HG02642 (cell line): ENCODE measurements around the gene TNS1.
"Not testable (repeated sequence)": the region's sequence is repeated elsewhere in the genome, so short reads cannot be mapped to it uniquely, and the experiment has no call there.

Experiments used
- ATAC-seq: cut with Tn5 transposase; IDR thresholded peaks from one replicate; pipeline ENCODE4 v1.9.1; 2021; ENCODE audit warnings: mild to moderate bottlenecking; ENCODE audit not compliant: unreplicated experiment, poor library complexity

TNS1 gene

DNA sequence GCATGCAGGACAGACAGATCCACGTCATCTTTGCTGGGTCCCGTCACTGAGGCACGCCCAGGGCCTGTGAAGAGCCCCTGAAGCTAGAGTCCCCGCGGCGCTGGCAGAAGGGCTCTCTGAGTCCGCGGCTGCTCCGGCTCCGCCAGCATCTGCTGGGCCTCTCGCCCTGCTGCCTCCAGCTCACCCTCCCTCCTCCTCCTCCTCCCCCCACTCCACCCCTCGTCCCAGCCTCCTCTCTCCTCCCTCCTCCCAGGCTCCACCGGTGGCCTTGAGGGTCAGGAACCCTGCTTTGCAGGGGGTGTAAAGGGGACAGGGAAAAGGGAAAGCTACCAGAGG lies at the start of gene TNS1:
TSS of gene TNS1 (minus strand) at position 151 of the 336 bp plus-strand sequence. CDS start at position 28, 123 bp downstream.
- no peak for ATAC-seq

DNA sequence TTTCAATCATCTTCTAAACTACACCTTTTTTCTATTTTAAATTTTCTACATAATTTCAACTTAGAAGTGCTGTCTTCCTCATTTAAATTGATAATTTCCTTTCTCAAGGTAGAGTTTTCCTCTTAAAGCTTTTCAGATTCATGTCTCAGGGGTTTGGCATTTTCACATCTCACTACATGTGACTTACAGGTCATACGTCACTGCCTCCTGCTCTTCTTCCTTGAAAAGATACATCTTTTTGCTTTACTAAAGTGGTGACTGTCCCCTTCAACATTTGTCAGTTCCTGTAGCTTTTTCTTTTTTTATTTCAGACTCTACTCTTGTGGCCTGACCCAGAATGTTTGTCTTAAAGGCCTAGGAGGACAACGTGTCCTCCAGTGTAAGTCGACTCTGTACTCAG lies 49.1 kb upstream of the TNS1 start:
- ATAC-seq: no peak

GRCh38 chr2:218047536-218048225 lies 44.9 kb upstream of the TNS1 start:
- ATAC-seq: no peak

GRCh38 chr2:218046238-218046637 lies 43.4 kb upstream of the TNS1 start:
- peak; percentile 76 for ATAC-seq

- not testable (repeated sequence) for ATAC-seq
Measured at GRCh38 chr2:218044599-218044998, 41.8 kb upstream of the TNS1 start.

- ATAC-seq: no peak
Measured at GRCh38 chr2:218043701-218044109, 40.9 kb upstream of the TNS1 start.

DNA sequence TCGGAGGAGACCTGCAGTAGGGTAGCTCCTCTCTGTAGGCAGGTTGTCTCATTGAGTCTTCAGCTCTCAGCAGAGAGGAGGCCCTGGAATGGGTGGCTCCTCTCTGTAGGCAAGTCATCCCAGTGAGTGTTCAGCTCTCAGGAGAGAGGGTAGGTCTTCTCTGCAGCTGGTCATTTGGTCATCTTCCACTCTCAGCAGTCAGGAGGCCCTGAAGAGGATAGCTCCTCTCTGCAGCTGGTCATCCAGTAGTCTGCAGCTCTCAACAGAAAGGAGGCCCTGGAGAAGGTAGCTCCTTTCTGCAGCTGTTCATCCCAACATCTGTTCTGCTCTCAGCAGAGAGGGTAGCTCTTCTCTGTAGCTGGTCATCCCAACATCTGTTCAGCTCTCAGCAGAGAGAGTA lies 40.3 kb upstream of the TNS1 start:
- ATAC-seq: no peak

DNA sequence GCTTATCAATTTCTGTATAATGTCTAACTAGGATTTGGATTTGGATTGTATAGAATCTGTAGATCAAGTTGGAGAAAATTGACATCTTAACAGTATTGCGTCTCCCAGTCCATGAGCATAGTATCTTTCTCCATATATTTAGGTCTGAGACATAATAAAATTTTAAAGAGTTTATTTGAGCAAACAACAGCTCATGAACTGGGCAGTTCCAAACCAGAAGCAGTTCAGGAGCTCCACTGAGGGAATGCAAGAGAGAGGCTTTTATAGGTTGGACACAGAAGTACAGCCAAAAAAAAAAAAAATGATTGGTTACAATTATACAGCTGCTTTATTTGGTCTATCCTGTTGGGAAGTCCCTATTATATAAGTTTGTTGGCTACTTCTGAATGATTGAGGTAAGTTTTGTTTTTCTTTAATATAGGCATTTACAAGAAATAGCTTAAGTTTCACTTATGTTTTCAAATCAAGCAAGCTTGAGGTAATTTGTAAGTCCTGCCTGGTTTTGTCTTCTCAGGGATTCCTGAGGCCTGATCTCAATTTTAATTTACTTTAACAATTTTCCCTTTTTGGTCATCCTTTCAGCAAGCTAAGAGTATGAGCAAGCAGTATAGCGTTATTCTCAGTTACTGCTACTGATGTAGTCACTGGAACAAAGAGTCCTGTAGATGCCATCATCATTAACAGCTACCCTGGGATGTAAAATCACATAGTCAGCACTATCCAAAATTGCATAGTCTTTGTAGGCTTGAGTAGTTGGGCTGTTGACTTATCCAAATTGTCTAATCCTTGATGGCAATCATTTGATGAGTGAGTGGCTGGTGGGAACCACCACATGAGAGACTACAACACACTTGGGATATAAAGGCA lies 38.7 kb upstream of the TNS1 start:
- ATAC-seq: no peak

DNA sequence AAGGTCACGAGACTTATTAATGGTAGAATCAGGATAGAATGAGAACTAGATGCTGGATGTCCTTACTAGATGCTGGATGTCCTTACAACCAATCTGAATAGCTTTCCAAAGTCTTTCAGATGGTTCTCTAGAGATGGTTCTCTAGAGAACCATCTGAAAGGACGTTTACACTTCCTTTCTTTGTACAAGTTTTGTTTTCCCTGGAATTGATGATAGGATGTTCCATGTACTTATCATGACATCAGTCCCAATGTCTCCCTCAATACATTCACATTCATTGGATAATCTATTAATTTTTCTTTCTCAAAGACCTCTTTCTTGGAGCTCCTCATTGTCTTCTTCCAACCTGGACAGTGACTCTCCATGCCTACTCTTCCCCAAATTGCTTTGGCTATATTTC lies 38.1 kb upstream of the TNS1 start:
- no peak for ATAC-seq

DNA sequence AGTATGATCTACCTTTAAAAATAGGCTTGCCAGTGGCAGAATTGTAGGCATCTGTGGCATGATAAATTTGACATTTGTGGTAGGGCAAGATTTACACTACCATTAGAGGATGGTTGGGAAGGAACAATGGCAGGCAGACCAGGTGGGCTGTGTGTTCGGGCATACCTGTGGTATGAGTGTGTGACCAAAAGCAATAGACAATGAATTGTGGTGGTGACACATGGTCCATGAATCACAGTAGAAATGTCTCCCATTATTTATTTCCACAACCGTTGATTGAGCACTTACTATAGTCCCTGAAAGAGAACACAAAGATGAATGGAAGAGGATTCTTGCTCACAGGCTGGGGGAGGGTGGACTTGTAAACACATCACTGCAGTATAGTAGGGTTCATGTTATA lies 36.4 kb upstream of the TNS1 start:
- ATAC-seq: no peak

GRCh38 chr2:218036371-218036770 lies 33.6 kb upstream of the TNS1 start:
- no peak for ATAC-seq

DNA sequence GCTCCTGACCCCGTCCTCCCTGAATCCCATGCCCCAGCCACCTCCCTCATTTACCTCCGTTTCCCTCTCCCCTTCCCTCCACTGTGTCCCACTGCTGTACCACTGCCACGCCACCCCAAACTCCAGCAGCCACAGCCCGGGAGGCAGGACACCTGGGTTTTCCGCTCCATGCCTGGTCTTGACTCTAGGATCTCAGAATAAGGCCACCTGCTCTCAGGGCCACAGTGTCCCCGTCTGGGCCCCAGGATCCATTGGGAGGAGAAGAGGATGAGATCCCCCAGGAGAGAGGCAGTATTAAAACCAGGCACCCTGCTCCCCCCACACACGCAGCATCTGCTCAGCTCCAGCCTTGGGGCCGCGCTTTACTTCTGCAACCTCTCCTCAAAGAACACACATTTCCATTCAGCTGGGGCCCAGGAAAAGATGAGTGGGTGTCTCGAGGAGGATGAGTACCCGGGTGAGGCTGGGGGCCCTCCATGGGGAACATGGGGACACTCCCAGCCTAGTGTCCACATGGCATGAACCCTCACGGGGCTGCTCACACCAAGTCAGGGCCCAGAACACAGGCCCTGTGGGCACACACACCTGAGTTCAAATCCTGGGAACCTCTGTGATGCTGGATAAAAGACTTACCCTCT lies 32.8 kb upstream of the TNS1 start:
- no peak for ATAC-seq

GRCh38 chr2:218034497-218035213 lies 31.9 kb upstream of the TNS1 start:
- ATAC-seq: peak; percentile 79

- ATAC-seq: no peak
Measured at GRCh38 chr2:218033590-218034496, 31.0 kb upstream of the TNS1 start.

GRCh38 chr2:218033208-218033589 lies 30.4 kb upstream of the TNS1 start:
- ATAC-seq: no peak

- no peak for ATAC-seq
Measured at GRCh38 chr2:218032336-218033171, 29.8 kb upstream of the TNS1 start.

DNA sequence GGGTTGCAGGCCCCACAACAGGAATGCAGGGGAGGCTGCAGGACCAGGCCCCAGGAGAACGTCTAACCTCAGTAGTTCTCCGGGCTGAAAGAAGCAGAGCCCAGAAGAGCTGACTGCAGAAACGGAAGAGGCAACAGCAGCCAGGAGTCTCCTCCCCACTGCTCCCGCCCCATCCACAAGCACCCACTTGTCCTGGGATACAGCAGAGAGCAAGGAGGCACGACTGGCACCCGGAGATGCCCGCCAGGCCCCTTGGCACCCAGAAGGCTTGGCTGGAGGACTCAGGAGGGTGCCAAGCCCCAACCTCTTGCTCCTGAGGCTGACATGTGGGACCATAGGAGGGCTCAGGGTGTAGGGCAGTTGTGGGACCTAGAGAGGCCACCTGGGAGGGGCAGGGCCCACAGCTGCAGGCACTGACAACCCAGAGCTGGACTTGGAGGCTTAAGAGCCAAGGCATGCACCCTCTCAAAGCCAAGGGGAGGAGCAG lies 29.0 kb upstream of the TNS1 start:
- no peak for ATAC-seq

GRCh38 chr2:218031261-218031660 lies 28.5 kb upstream of the TNS1 start:
- ATAC-seq: no peak
